Mesendoderm (in vitro differentiated cells): ENCODE results near the gene TANC1.

ENCODE experiments used
- DNase-seq: peaks from one replicate; pipeline ENCODE4 v3.0.0; 2013
- H2AK5ac ChIP-seq: 2 replicates; pipeline ENCODE4 v1.6.1; 2013; ENCODE audit warnings: low read length, inconsistent platforms
- H2BK120ac ChIP-seq: 2 replicates; pipeline ENCODE4 v1.6.1; 2013; ENCODE audit warnings: low read depth, mild to moderate bottlenecking, low read length, moderate library complexity, mixed read lengths
- H2BK15ac ChIP-seq: replicated peaks from 2 replicates; pipeline ENCODE4 v1.6.1; 2013; ENCODE audit warnings: low read depth, mild to moderate bottlenecking, moderate library complexity
- H2BK5ac ChIP-seq: 2 replicates; pipeline ENCODE4 v1.6.1; 2013; ENCODE audit warnings: low read length, inconsistent platforms
- H3K18ac ChIP-seq: 2 replicates; pipeline ENCODE4 v1.6.1; 2013; ENCODE audit warnings: mild to moderate bottlenecking, low read length, mixed read lengths
- H3K23ac ChIP-seq: one replicate; pipeline ENCODE4 v1.6.1; 2013; ENCODE audit warnings: low read length
- H3K27ac ChIP-seq: 2 replicates; pipeline ENCODE4 v1.5.1; 2013; ENCODE audit warnings: low read depth, mild to moderate bottlenecking, inconsistent platforms, low read length, moderate library complexity
- H3K27me3 ChIP-seq: 2 replicates; pipeline ENCODE4 v1.6.1; 2013; ENCODE audit warnings: low read length, control low read depth, mild to moderate bottlenecking, inconsistent platforms; ENCODE audit not compliant: insufficient read depth, poor library complexity
- H3K36me3 ChIP-seq: 2 replicates; pipeline ENCODE4 v1.6.1; 2013; ENCODE audit warnings: low read length, inconsistent platforms; ENCODE audit not compliant: control insufficient read depth, insufficient read depth
- H3K4ac ChIP-seq: one replicate; pipeline ENCODE4 v1.6.1; 2013; ENCODE audit warnings: low read depth, mild to moderate bottlenecking, low read length, moderate library complexity
- H3K4me1 ChIP-seq: 2 replicates; pipeline ENCODE4 v1.6.1; 2013; ENCODE audit warnings: low read depth, low read length, inconsistent platforms; ENCODE audit not compliant: control insufficient read depth
- H3K4me2 ChIP-seq: 2 replicates; pipeline ENCODE4 v1.6.1; 2013; ENCODE audit warnings: low read length
- H3K4me3 ChIP-seq: 2 replicates; pipeline ENCODE4 v1.5.1; 2013; ENCODE audit warnings: mild to moderate bottlenecking, low read length
- H3K56ac ChIP-seq: one replicate; pipeline ENCODE4 v1.6.1; 2013; ENCODE audit warnings: low read length
- H3K79me1 ChIP-seq: 2 replicates; pipeline ENCODE4 v1.6.1; 2013; ENCODE audit warnings: low read length, inconsistent platforms
- H3K79me2 ChIP-seq: 2 replicates; pipeline ENCODE4 v1.6.1; 2013; ENCODE audit warnings: mild to moderate bottlenecking, low read length; ENCODE audit not compliant: control insufficient read depth, insufficient read depth
- H3K9ac ChIP-seq: 2 replicates; pipeline ENCODE4 v1.6.1; 2013; ENCODE audit warnings: low read length, inconsistent platforms
- H4K5ac ChIP-seq: one replicate; pipeline ENCODE4 v1.6.1; 2013; ENCODE audit warnings: low read length
- H4K8ac ChIP-seq: one replicate; pipeline ENCODE4 v1.6.1; 2013; ENCODE audit warnings: low read depth, mild to moderate bottlenecking, control low read depth, low read length, moderate library complexity
- WGBS: extraction: QIAGEN DNeasy Blood & Tissue Kit; methylation state at CpG from one replicate; pipeline ENCODE4 v1.1.7; 2013; ENCODE audit warnings: low lambda C conversion rate, missing lambda C conversion rate; ENCODE audit not compliant: insufficient coverage; ENCODE audit errors: extremely low coverage; 5-methylcytosine and 5-hydroxymethylcytosine counted together

Gene TANC1

GRCh38 chr2:159209341-159210306, 241.2 kb downstream of the TANC1 start:
- WGBS, result no CpG with 5 or more reads among the region's 15 CpGs
- Histone ChIP-seq H3K79me2 (no peaks in the 10 kb centered on the region), H3K4me1 (peaks cover 4% of the 10 kb centered on the region), H3K79me1 (no peaks in the 10 kb centered on the region), H3K27ac (no peak overlapping the region), H2AK5ac (no peak overlapping the region), H2BK15ac (no peak overlapping the region), H3K4me3 (no peak overlapping the region), H3K18ac (no peak overlapping the region), H4K5ac (no peak overlapping the region), H3K23ac (no peak overlapping the region), H3K56ac (no peak overlapping the region), H3K27me3 (no peaks in the 10 kb centered on the region), H3K4ac (no peak overlapping the region), H3K36me3 (no peaks in the 10 kb centered on the region), H4K8ac (no peak overlapping the region), H3K9ac (no peak overlapping the region), H2BK5ac (no peak overlapping the region), H3K4me2 (no peak overlapping the region), H2BK120ac (no peak overlapping the region)
- DNase-seq, result no peak

DNA sequence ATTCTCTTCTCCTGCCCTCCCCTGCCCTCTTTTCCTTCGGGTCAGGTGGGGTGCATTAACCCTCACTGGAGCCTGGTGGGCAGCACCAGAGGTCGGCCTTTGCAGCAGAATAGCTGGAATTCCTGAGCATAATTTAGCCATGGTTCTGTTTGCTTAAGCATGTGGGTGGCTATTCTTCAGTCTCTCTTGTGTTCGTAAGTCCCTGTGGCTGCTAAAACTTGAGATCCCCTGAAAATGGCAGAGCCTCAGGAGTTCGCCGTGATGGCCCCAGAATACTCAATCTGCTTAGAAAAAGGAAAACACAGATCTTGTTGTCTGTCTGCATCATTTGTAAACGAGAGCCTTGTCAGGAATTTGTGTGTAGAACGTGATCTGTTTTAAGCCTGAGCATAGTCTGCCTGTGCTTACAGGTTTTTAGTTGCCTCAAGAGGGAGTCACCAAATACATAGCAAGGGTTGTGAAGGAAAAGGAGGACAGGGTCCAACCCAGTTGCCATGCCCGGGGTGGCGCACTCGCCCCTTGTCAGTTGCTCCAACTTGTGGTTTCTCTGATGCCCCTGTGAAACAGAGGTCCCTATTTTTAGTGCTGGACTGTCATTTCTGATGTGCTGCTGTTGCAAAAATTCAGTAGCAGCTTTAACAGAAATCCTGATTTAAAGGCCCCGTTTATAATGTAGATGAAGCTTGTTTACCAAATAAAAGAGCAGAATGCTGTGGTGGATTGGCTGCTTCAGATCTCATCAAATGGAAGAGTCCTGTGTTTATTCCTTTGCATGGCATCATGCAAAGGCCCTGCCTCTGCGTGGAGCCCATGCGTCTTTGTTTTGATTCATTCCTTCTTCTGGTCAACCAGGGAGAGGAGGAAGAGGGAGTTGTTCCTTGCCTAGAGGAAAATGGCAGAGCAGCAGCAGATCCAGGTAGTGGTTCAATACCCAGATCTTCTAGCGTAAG, 243.3 kb downstream of the TANC1 start:
- Histone ChIP-seq H3K4me2 (no peak overlapping the region), H4K8ac (no peak overlapping the region), H2BK15ac (no peak overlapping the region), H3K27ac (peak overlapping the region; percentile 22), H2AK5ac (no peak overlapping the region), H2BK5ac (no peak overlapping the region), H3K79me2 (no peaks in the 10 kb centered on the region), H3K79me1 (no peaks in the 10 kb centered on the region), H3K27me3 (no peaks in the 10 kb centered on the region), H4K5ac (no peak overlapping the region), H3K4me3 (no peak overlapping the region), H3K4ac (no peak overlapping the region), H3K18ac (no peak overlapping the region), H3K36me3 (no peaks in the 10 kb centered on the region), H2BK120ac (no peak overlapping the region), H3K9ac (no peak overlapping the region), H3K56ac (peak overlapping the region; percentile 28), H3K4me1 (peaks cover 4% of the 10 kb centered on the region), H3K23ac (no peak overlapping the region)
- DNase-seq, result peak; percentile 84
- WGBS, result no CpG with 5 or more reads among the region's 14 CpGs

DNA sequence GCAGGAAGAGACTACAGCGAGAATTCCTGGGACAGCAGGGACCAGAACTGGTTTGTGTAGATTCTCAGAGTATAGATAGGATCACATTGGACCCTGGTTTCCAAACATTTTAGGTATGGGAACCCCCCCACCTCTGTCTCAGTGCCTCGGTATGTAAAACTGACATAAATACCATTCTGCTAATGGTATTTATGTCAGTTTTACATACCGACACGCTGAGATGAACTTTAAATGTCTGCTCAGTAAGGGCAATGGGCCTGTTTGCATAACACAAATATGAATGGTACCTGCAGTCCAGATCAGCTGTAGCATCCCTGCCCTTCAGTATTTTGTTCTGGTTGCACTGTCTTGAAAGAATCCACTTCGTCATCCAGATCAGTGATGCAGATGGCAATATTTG, 244.9 kb downstream of the TANC1 start:
- H2AK5ac ChIP-seq, result no peak overlapping the region
- no peaks in the 10 kb centered on the region for H3K36me3 ChIP-seq
- H3K79me2 ChIP-seq, result no peaks in the 10 kb centered on the region
- H3K4me2 ChIP-seq, result no peak overlapping the region
- WGBS, result no CpG with 5 or more reads among the region's 5 CpGs
- no peak overlapping the region for H3K18ac ChIP-seq
- H2BK5ac ChIP-seq, result no peak overlapping the region
- no peak overlapping the region for H3K9ac ChIP-seq
- no peak for DNase-seq
- no peak overlapping the region for H3K23ac ChIP-seq
- no peak overlapping the region for H4K8ac ChIP-seq
- peaks cover 4% of the 10 kb centered on the region for H3K4me1 ChIP-seq
- no peak overlapping the region for H3K56ac ChIP-seq
- H3K27me3 ChIP-seq, result no peaks in the 10 kb centered on the region
- no peak overlapping the region for H3K4me3 ChIP-seq
- no peak overlapping the region for H2BK120ac ChIP-seq
- no peak overlapping the region for H3K27ac ChIP-seq
- no peak overlapping the region for H2BK15ac ChIP-seq
- no peak overlapping the region for H3K4ac ChIP-seq
- no peaks in the 10 kb centered on the region for H3K79me1 ChIP-seq
- no peak overlapping the region for H4K5ac ChIP-seq

DNA sequence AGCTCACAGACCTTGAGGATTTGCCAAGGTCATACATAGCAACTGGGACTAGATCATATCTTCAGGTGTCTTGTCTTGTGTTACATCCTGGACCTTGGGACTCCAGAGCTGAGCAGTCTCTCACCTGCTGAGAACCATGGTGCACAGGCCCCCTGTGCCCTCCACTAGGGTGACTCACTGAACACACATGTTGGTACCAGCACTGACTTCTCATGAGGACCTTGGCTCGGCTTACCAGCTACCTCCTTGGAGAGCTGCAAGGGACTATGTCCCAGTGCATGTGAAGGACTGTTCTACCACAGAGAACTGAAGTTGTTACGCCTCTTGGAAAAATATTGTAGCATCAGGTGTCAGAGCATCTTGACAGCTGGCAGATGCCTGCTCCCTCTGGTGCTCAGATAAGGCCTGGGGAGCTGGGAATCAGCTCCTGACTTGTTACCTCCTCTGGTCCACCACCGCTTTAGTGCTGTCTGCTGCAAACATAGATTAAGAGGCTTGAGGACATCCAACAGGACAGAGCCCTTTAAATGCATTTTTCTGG, 246.0 kb downstream of the TANC1 start:
- H2AK5ac ChIP-seq, result no peak overlapping the region
- no peak overlapping the region for H3K56ac ChIP-seq
- H3K4me3 ChIP-seq, result no peak overlapping the region
- no peak overlapping the region for H2BK15ac ChIP-seq
- H4K8ac ChIP-seq, result no peak overlapping the region
- H3K79me2 ChIP-seq, result no peaks in the 10 kb centered on the region
- H2BK120ac ChIP-seq, result no peak overlapping the region
- H3K4me1 ChIP-seq, result peaks cover 4% of the 10 kb centered on the region
- no peak for DNase-seq
- H3K4ac ChIP-seq, result no peak overlapping the region
- H3K27me3 ChIP-seq, result no peaks in the 10 kb centered on the region
- H3K9ac ChIP-seq, result no peak overlapping the region
- H3K23ac ChIP-seq, result no peak overlapping the region
- WGBS, result no CpG with 5 or more reads among the region's 3 CpGs
- no peak overlapping the region for H2BK5ac ChIP-seq
- H3K79me1 ChIP-seq, result no peaks in the 10 kb centered on the region
- no peaks in the 10 kb centered on the region for H3K36me3 ChIP-seq
- no peak overlapping the region for H3K27ac ChIP-seq
- H4K5ac ChIP-seq, result no peak overlapping the region
- H3K18ac ChIP-seq, result no peak overlapping the region
- no peak overlapping the region for H3K4me2 ChIP-seq

- no peak overlapping the region for H2BK5ac ChIP-seq
- H3K56ac ChIP-seq, result no peak overlapping the region
- H3K4ac ChIP-seq, result no peak overlapping the region
- no peak overlapping the region for H4K8ac ChIP-seq
- no peak for DNase-seq
- no peak overlapping the region for H2AK5ac ChIP-seq
- H3K18ac ChIP-seq, result no peak overlapping the region
- no peak overlapping the region for H4K5ac ChIP-seq
- H3K9ac ChIP-seq, result no peak overlapping the region
- no peaks in the 10 kb centered on the region for H3K79me1 ChIP-seq
- no peak overlapping the region for H3K4me2 ChIP-seq
- H3K27ac ChIP-seq, result no peak overlapping the region
- H3K4me1 ChIP-seq, result peaks cover 4% of the 10 kb centered on the region
- no peaks in the 10 kb centered on the region for H3K36me3 ChIP-seq
- H2BK15ac ChIP-seq, result no peak overlapping the region
- WGBS, result no CpG with 5 or more reads among the region's 7 CpGs
- H2BK120ac ChIP-seq, result no peak overlapping the region
- no peak overlapping the region for H3K4me3 ChIP-seq
- H3K27me3 ChIP-seq, result no peaks in the 10 kb centered on the region
- no peaks in the 10 kb centered on the region for H3K79me2 ChIP-seq
- no peak overlapping the region for H3K23ac ChIP-seq
These were observed 246.7 kb downstream of the TANC1 start for GRCh38 chr2:159215116-159215515.
